Activated CD4-positive, alpha-beta T cell treated with anti-CD3 and anti-CD28 coated beads, Interleukin-2, amount 50 U/mL, for 24 hours (primary cell): ENCODE measurements around the gene NPHP4.

Source experiments
- DNase-seq, 2 donors: peaks; one replicate each; pipeline ENCODE4 v3.0.0-alpha.2; 2020; ENCODE audit warnings: low read depth in 1 of 2, low spot score in 1 of 2

Gene NPHP4

DNA sequence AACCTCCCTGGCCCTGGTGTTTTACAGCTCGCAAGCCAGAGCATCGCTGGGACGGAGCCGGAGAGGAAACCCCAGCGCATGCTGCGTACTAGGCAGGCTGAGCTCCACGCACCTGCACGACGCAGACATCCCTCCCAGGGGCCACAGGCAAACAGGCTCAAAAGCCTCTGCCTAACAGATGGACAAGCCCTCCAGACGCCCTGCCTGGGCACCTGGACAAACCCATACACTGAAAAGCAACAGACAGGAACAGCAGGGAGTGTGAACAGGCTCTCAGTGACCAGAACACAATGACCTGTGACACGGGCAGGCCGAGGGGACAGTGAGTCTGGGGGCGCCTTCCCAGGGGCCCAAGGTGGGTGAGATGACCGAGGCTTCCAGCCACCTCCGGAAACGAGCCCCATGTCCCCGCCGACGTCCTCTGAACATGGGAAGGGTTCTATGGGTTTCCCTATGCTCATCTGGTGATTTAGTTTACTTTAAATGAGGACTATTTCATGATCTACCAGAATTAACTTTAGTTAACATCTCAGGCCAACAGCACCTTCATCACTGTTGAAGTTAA is 40.3 kb downstream of the NPHP4 start:
- DNase-seq: no peak

- DNase-seq: no peak
Observed at GRCh38 chr1:5950994-5951785, 41.0 kb downstream of the NPHP4 start.

GRCh38 chr1:5950201-5950895 is 41.9 kb downstream of the NPHP4 start:
- DNase-seq: no peak

- DNase-seq: no peak
Observed at GRCh38 chr1:5949761-5950100, 42.5 kb downstream of the NPHP4 start.

DNA sequence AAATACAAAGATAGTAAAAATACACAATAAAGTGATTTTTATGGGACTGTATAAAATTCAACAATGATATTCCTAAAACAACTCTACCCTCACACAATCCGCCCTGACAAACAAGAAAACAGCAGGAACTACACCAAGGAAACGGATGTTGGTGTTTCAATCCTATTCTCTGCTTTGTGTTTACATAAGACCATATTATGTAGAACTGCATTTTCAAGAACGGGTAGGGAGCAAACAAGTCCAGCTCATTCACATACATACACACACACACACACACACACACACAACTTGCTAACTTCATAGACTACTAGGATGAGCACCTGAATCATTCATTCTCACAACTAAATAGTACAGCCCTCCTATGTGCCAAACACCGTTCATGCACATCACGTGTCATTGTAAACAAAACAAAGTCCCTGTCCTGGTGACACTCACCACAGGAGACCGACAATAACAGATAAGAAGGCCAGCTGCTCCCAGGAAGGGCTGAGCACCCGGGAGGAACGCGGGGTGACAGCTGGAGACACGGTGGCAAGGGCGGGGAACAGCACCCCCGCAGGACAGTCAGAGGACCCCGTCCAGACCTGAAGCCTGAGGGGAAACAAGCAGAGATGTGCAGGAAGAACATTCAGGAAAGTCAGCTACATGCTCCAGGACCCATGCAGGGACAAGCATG is 43.0 kb downstream of the NPHP4 start:
- DNase-seq: no peak

DNA sequence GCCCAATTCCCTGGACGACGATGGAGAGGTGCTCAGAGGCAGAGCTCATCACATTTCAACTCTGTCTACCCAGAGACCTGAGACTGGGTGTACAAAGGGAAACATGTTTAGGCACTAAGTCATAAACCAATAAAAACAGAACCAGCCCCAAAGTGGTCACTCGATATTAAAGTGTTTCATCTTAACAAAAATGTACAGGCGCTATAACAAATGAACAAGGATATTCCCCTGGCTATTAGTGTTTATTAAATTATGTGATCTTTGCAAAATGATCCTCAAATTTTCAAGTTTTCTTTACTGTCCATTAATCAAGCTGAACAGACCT is 43.6 kb downstream of the NPHP4 start:
- no peak for DNase-seq

- DNase-seq: no peak
Observed at GRCh38 chr1:5947978-5948680, 44.1 kb downstream of the NPHP4 start.

- no peak for DNase-seq
Observed at GRCh38 chr1:5947071-5947821, 45.0 kb downstream of the NPHP4 start.

- no peak for DNase-seq
Observed at GRCh38 chr1:5945445-5945844, 46.8 kb downstream of the NPHP4 start.

DNA sequence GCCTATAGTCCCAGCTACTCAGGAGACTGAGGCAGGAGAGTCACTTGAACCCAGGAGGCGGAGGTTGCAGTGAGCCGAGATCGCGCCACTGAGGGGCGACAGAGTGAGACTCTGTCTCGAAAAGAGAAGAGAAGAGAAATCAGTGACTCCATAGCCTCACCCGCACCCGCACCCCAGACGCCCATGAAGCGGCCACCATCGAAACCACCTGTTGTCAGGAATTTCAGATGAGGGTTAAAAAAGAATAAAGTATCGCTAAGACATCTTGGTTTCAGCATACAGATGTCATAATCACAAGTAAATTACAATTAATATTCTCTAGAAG is 47.4 kb downstream of the NPHP4 start:
- DNase-seq: no peak

- DNase-seq: no peak
Observed at GRCh38 chr1:5944154-5944842, 47.9 kb downstream of the NPHP4 start.

DNA sequence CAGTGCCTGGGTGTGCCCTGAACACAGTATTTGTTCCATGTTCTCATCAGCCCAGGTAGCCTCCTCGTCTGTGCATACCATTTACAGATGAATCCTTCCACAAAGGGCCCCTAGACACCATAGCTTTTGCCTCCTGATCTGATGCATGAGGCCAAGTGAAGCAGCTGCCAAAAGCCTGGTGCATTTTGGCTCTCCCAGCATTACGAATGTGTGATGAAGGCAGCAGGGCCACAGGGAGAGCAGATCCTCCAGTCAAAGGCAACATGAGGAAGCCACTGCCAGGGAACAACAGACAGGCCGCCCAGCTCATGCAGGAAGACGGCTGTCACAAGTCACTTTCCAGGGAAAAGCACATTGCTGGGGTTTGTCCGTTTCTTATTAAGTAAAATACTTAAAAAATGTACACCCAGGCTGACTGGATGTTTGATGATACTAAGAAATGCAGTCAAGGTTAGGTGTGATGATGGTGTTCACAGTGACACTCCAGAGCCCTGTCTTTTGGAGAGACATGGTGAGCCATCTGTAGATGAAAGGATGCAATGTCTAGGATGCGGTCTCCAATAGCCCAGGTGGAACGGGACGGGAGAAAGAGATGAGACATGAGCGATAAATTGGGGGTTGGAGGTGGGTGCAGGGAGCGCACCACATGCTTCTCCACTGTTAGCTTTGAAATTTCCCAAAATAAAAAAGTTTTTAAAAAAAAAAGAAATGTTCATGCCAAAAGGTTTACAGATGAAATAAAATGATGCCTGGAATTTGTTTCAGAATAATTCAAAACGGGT is 48.7 kb downstream of the NPHP4 start:
- no peak for DNase-seq

DNA sequence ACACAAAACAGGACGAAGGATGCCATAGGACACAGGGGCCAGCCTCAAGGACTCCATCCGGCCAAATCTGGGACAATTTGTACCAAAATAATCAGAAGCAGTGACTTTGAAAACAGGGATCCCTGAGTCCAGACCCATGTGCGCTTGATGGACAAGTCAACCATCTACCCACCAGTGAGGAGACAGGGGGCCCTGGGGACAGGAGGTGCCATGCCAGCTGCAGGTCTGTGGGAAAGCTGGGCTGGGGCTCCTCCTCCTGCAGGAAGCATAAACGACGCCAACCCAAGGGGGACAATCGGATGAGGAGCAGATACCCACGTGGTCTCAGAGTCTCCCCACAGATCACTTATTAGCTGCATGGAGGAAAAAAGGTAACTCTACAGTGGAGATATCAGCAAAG is 50.6 kb downstream of the NPHP4 start:
- no peak for DNase-seq

- no peak for DNase-seq
Observed at GRCh38 chr1:5940723-5941407, 51.4 kb downstream of the NPHP4 start.

DNA sequence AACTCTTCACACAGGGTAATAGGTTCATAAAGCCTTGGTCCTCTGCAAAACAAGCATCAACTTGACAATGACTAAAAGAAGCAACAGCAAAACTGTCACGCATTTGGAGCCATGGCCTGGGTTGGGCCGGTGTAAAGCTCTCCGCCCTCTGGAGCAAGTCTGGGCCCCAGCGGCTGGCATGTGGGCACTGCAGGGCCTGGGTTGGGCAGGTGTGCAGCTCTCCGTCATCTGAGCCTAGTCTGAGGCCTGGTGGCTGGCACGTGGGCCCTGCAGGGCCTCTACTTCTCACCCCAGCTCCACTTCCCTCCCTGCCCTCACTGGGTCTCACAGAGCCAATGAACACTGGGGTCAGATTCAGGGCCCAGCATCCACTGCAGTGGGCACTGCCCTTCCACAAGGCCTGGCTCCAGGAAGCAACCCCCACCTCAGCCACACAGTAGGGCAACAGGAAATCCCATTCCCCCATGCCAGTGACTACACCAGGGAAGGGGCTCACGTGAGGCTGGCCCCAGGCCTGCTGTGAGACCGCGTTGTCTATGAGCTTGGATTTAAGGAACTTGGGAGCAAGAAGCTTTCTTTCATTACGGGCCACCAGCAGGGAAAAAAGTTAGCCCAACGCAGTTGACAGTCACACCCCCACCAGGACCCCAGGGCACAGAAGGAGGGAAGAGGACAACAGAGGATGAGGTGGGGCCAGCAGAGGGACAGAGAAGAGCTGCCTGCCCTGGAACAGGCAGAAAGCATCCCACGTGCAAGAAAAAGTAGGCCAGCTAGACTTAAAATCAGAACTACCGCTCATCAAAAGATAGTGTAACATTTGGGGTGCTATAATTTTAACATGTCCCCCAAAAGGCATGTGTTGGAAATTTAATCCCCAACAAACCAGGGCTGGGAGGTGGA is 52.7 kb downstream of the NPHP4 start:
- DNase-seq: no peak

DNA sequence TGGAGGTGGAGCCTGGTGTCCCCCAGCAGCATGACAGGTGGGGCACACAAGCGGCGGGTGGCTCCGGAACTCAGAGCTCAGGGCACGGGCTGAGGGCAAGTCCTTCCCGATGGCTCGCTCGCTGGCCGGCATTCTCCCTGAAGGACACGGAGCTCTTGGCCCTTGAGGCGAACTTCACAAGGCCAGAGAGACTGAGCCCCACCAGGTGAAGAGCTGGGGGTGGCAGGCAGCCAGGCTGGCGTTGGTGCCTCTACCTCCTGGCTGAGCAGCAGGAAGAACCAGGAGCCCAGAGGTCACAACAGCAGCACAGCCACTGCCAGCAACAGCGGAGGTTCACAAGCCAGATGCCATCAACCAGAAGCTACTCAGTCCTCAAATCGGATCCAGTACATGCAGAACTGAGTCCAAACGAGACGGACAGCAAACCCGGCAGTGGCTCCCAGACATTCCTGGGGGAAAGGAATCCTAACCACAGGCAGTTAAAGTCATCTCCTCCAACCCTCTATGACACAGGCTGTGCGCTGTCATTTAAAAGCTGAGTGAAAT is 54.1 kb downstream of the NPHP4 start:
- DNase-seq: no peak

- DNase-seq: no peak
Observed at GRCh38 chr1:5937373-5937857, 54.8 kb downstream of the NPHP4 start.
